Measurements from ENCODE around the gene RPL36. TPM values are rescaled to one million over a fixed set of nuclear protein-coding genes. Genes with fewer than 3 reads are reported as not detected.

RPL36 gene
- polyA plus RNA-seq, 3 donors = 492 to 592 (median 586) TPM

Other genes starting within 250 kb of the RPL36 start
- not detected for gene ZNRF4, start 234.9 kb upstream of the RPL36 start, polyA plus RNA-seq (ENCODE audit: insufficient read length in 3 of 3)
- under 1 TPM; 0.10 to 0.82 (median 0.38) TPM for gene TINCR, start 122.3 kb upstream of the RPL36 start, polyA plus RNA-seq (ENCODE audit: insufficient read length in 3 of 3)
- 10 to 100 TPM; 60.0 to 84.7 (median 64.6) TPM for gene SAFB2, start 67.5 kb upstream of the RPL36 start, polyA plus RNA-seq (ENCODE audit: insufficient read length in 3 of 3)
- 100 to 1,000 TPM; 128 to 150 (median 134) TPM for gene SAFB, start 67.2 kb upstream of the RPL36 start, polyA plus RNA-seq (ENCODE audit: insufficient read length in 3 of 3)
- gene MICOS13, start 9.8 kb upstream of the RPL36 start, polyA plus RNA-seq (ENCODE audit: insufficient read length in 3 of 3) = 10 to 100 TPM; 26.2 to 35.6 (median 27.7) TPM
- 10 to 100 TPM in 1 of 3 donors, 1 to 10 TPM in 2; 6.8 to 10.2 (median 8.0) TPM for gene HSD11B1L, start 9.3 kb upstream of the RPL36 start, polyA plus RNA-seq (ENCODE audit: insufficient read length in 3 of 3)
- 10 to 100 TPM; 46.5 to 50.4 (median 47.9) TPM for gene LONP1, start 29.9 kb downstream of the RPL36 start, polyA plus RNA-seq (ENCODE audit: insufficient read length in 3 of 3)
- not detected for gene CATSPERD, start 30.3 kb downstream of the RPL36 start, polyA plus RNA-seq (ENCODE audit: insufficient read length in 3 of 3)
- 1 to 10 TPM; 1.2 to 1.8 (median 1.3) TPM for gene PRR22, start 94.5 kb downstream of the RPL36 start, polyA plus RNA-seq (ENCODE audit: insufficient read length in 3 of 3)
- 10 to 100 TPM; 18.4 to 22.1 (median 20.9) TPM for gene DUS3L, start 100.9 kb downstream of the RPL36 start, polyA plus RNA-seq (ENCODE audit: insufficient read length in 3 of 3)
- 1 to 10 TPM; 1.8 to 2.2 (median 2.0) TPM for gene NRTN, start 114.8 kb downstream of the RPL36 start, polyA plus RNA-seq (ENCODE audit: insufficient read length in 3 of 3)
- gene FUT6, start 149.4 kb downstream of the RPL36 start, polyA plus RNA-seq (ENCODE audit: insufficient read length in 3 of 3) = 10 to 100 TPM in 1 of 3 donors, 1 to 10 TPM in 2; 6.2 to 10.6 (median 8.9) TPM
- gene FUT3, start 161.2 kb downstream of the RPL36 start, polyA plus RNA-seq (ENCODE audit: insufficient read length in 3 of 3) = under 1 TPM; 0.26 to 0.64 (median 0.40) TPM
- under 1 TPM in 2 of 3 donors, not detected in 1; 0.11 to 0.17 TPM for gene FUT5, start 180.2 kb downstream of the RPL36 start, polyA plus RNA-seq (ENCODE audit: insufficient read length in 3 of 3)
- gene NDUFA11, start 213.5 kb downstream of the RPL36 start, polyA plus RNA-seq (ENCODE audit: insufficient read length in 3 of 3) = 100 to 1,000 TPM; 123 to 160 (median 138) TPM
- 1 to 10 TPM; 4.4 to 4.7 (median 4.5) TPM for gene VMAC, start 214.6 kb downstream of the RPL36 start, polyA plus RNA-seq (ENCODE audit: insufficient read length in 3 of 3)
- gene CAPS, start 224.0 kb downstream of the RPL36 start, polyA plus RNA-seq (ENCODE audit: insufficient read length in 3 of 3) = 10 to 100 TPM; 15.6 to 28.0 (median 23.4) TPM

All from right renal cortex interstitium (tissue), 3 donors.